ENCODE results near the gene METAP1.

- TF ChIP-seq CTCF (IDR thresholded peaks at IDR 0.05) (no peak), EZH2phosphoT487 (IDR thresholded peaks at IDR 0.05) (no peak)
These were observed 103.8 kb downstream of the METAP1 start for GRCh38 chr4:99099311-99099710.
